B cell (primary cell): ENCODE results near the gene TMEM163. TPM values are rescaled to one million over a fixed set of nuclear protein-coding genes. Genes with fewer than 3 reads are reported as not detected.

Source experiments
- ATAC-seq: fragments of 200-7000 bp; cut with Tn5 transposase; one replicate; pipeline ENCODE4 v1.10.0; 2021; ENCODE audit warnings: low read depth, mild to moderate bottlenecking, moderate number of reproducible peaks, moderate library complexity
- CTCF ChIA-PET: fragments of 350-600 bp; sonication (Branson Sonifier 250); formaldehyde crosslinking; loops from one replicate; lab custom pipeline; 2021; ENCODE audit warnings: antibody characterized with exemption, inconsistent platforms; lab: Charles Lee
- POLR2A ChIA-PET: fragments of 350-600 bp; sonication (Branson Sonifier 250); formaldehyde crosslinking; loops from one replicate; lab custom pipeline; 2021; ENCODE audit warnings: antibody characterized with exemption; lab: Charles Lee
- DNase-seq: peaks from one replicate; pipeline ENCODE4 v3.0.0; 2013
- H2AFZ ChIP-seq: 2 replicates; pipeline ENCODE4 v1.6.1; 2012; ENCODE audit warnings: mild to moderate bottlenecking, low read depth, low read length; ENCODE audit not compliant: insufficient read depth, poor library complexity, severe bottlenecking
- H3K27ac ChIP-seq, 2 donors: 1 replicate in 1 of 2; 2 replicates in 1 of 2; pipeline ENCODE4 v1.5.1; 2012 to 2013; ENCODE audit warnings: low read length in 2 of 2, mild to moderate bottlenecking in 2 of 2, moderate library complexity in 1 of 2
- H3K27me3 ChIP-seq, 4 experiments: fragments of 200-600 bp in 1 of 4; sonication (generic) in 1 of 4; replicated peaks in 1 of 4; 1 replicate in 2 of 4; 2 replicates in 2 of 4; pipeline versions ENCODE4 v1.6.1 to v1.7.0; 2013 to 2016; ENCODE audit warnings: low read length in 3 of 4, mild to moderate bottlenecking in 2 of 4, mixed read lengths in 1 of 4, moderate library complexity in 1 of 4; ENCODE audit not compliant: insufficient read depth in 4 of 4, control insufficient read depth in 3 of 4; ENCODE audit errors: control extremely low read depth in 1 of 4
- H3K36me3 ChIP-seq, 2 experiments: replicated peaks in 1 of 2; 1 replicate in 1 of 2; 2 replicates in 1 of 2; pipeline versions ENCODE4 v1.6.1 to v1.7.1; 2013; ENCODE audit warnings: low read length in 1 of 2; ENCODE audit not compliant: insufficient read depth in 2 of 2, control insufficient read depth in 1 of 2; ENCODE audit errors: control extremely low read depth in 1 of 2, extremely low read depth in 1 of 2
- H3K4me1 ChIP-seq, 2 donors: fragments of 200-600 bp in 1 of 2; sonication (generic) in 1 of 2; 1 replicate in 1 of 2; 2 replicates in 1 of 2; pipeline versions ENCODE4 v1.5.1 to v1.6.1; 2013 to 2017; ENCODE audit warnings: low read length in 2 of 2; ENCODE audit not compliant: control insufficient read depth in 2 of 2, insufficient read depth in 2 of 2
- H3K4me2 ChIP-seq: replicated peaks from 2 replicates; pipeline ENCODE3; 2012; ENCODE audit warnings: mild to moderate bottlenecking, low read depth, low read length; ENCODE audit not compliant: poor library complexity, severe bottlenecking
- H3K4me3 ChIP-seq, 5 experiments: fragments of 200-600 bp in 1 of 5; sonication (generic) in 1 of 5; 1 replicate in 3 of 5; 2 replicates in 2 of 5; pipeline versions ENCODE4 v1.5.1 to v1.7.0; 2011 to 2016; ENCODE audit warnings: low read length in 4 of 5, mild to moderate bottlenecking in 4 of 5, low read depth in 2 of 5, control low read depth in 1 of 5, moderate library complexity in 1 of 5; ENCODE audit not compliant: insufficient read depth in 1 of 5; ENCODE audit errors: control extremely low read depth in 1 of 5, extremely low read depth in 1 of 5
- H3K79me2 ChIP-seq: fragments of 200-600 bp; sonication (generic); one replicate; pipeline ENCODE4 v1.6.0; 2016; ENCODE audit warnings: low read length; ENCODE audit not compliant: control insufficient read depth, insufficient read depth
- H3K9ac ChIP-seq: fragments of 200-600 bp; sonication (generic); 2 replicates; pipeline ENCODE4 v1.6.1; 2017; ENCODE audit warnings: mild to moderate bottlenecking, low read length, moderate library complexity
- H3K9me3 ChIP-seq, 3 donors: one replicate each; pipeline versions ENCODE4 v1.6.1 to v1.7.1; 2013; ENCODE audit warnings: low read length in 2 of 3; ENCODE audit not compliant: control insufficient read depth in 2 of 3, insufficient read depth in 1 of 3; ENCODE audit errors: control extremely low read depth in 1 of 3
- H4K20me1 ChIP-seq: 2 replicates; pipeline ENCODE4 v1.6.0; 2012; ENCODE audit warnings: mild to moderate bottlenecking, low read length; ENCODE audit not compliant: insufficient read depth, control insufficient read depth, poor library complexity, severe bottlenecking
- H3K27ac Mint-ChIP-seq: one replicate; pipeline ENCODE4 v1.8.0; 2021; ENCODE audit warnings: mixed read lengths
- H3K27me3 Mint-ChIP-seq: one replicate; pipeline ENCODE4 v1.8.0; 2021; ENCODE audit warnings: mixed read lengths
- H3K4me1 Mint-ChIP-seq: one replicate; pipeline ENCODE4 v1.8.0; 2021; ENCODE audit warnings: mixed read lengths
- H3K4me3 Mint-ChIP-seq: one replicate; pipeline ENCODE4 v1.8.0; 2021; ENCODE audit warnings: mixed read lengths
- H3K9me3 Mint-ChIP-seq: one replicate; pipeline ENCODE4 v1.8.0; 2022; ENCODE audit warnings: mixed read lengths; ENCODE audit not compliant: insufficient read depth
- CTCF ChIP-seq: fragments of 200-600 bp; IDR thresholded peaks from one replicate; pipeline ENCODE4 v1.8.0; 2022; ENCODE audit warnings: antibody characterized with exemption, mild to moderate bottlenecking
- EZH2 ChIP-seq: IDR thresholded peaks from 2 replicates; pipeline ENCODE4 v1.6.1; 2012; ENCODE audit warnings: borderline replicate concordance, low read depth, mild to moderate bottlenecking, moderate library complexity, low read length; ENCODE audit not compliant: insufficient read depth, poor library complexity, severe bottlenecking
- WGBS: methylation state at CpG from one replicate; pipeline ENCODE4 v1.1.5; 2013; ENCODE audit warnings: missing lambda C conversion rate; ENCODE audit not compliant: insufficient coverage; 5-methylcytosine and 5-hydroxymethylcytosine counted together
- intact Hi-C: fragments of 100-400 bp; cut with micrococcal nuclease; formaldehyde crosslinking; loops from one replicate; pipeline ENCODE4 v1.10.0; 2022
- polyA plus RNA-seq: library from polyadenylated mRNA; depleted of rRNA; stranded (reverse); fragments of >200 nt; gene quantifications from 2 replicates; pipeline ENCODE4 v1.2.3, GENCODE V29; 2012
- total RNA-seq, 2 donors: library from RNA; stranded (reverse); fragments of 120-200 nt in 1 of 2; gene quantifications; 1 replicate in 1 of 2; 2 replicates in 1 of 2; pipeline versions ENCODE4 v1.2.3 to v1.2.4, GENCODE V29; 2013 to 2022

The TMEM163 gene
- total and polyA plus RNA-seq, 2 donors (not counting 1 experiment from before 2014, with no cell fraction given): 2.6 to 5.6 TPM

- DNase-seq (no peak), ATAC-seq (no peak)
- H3K27me3 ChIP-seq: no peaks in the 10 kb centered on the region
- H3K4me2 ChIP-seq: no peak overlapping the region
- intact Hi-C loops: no loop called here
- TF ChIP-seq CTCF: no peak
- TF ChIP-seq EZH2: no peak
- Mint-ChIP-seq H3K27me3 (peaks cover 3% of the 10 kb centered on the region), H3K27ac (no peak overlapping the region), H3K4me3 (no peak overlapping the region), H3K9me3 (no peaks in the 10 kb centered on the region), H3K4me1 (peaks cover under 1% of the 10 kb centered on the region)
- H3K9me3 ChIP-seq: peaks cover 0 to 14% (median 3%) of the 10 kb centered on the region in 3 donors
- no peak overlapping the region for H3K4me3 ChIP-seq
- H2AFZ ChIP-seq: no peak overlapping the region
- H3K27ac ChIP-seq: no peak overlapping the region
- no peaks in the 10 kb centered on the region for H3K79me2 ChIP-seq
- ChIA-PET CTCF (interaction anchor here (1.7 kb wide), 1 partner anchor 19 kb away, joined by 6 read pairs; no protein-coding TSS in a partner anchor), POLR2A (interaction anchor here (0.6 kb wide), 1 partner anchor 184 kb away, joined by 4 read pairs; no protein-coding TSS in a partner anchor)
- peaks cover under 1 to 4% of the 10 kb centered on the region in 2 donors for H3K4me1 ChIP-seq
- WGBS: no CpG with 5 or more reads among the region's 1 CpG
- no peak overlapping the region for H3K9ac ChIP-seq
- no peaks in the 10 kb centered on the region for H3K36me3 ChIP-seq
- no peaks in the 10 kb centered on the region for H4K20me1 ChIP-seq
Measured at GRCh38 chr2:134764164-134764563, 45.4 kb upstream of the TMEM163 start.

GRCh38 chr2:134763164-134763710, 44.4 kb upstream of the TMEM163 start:
- Histone ChIP-seq H3K4me3 (no peak overlapping the region), H3K4me1 (peaks cover 8 to 12% of the 10 kb centered on the region in 2 donors), H3K79me2 (no peaks in the 10 kb centered on the region), H4K20me1 (no peaks in the 10 kb centered on the region), H3K36me3 (no peaks in the 10 kb centered on the region), H3K4me2 (no peak overlapping the region), H3K9me3 (peaks cover 0 to 14% (median 3%) of the 10 kb centered on the region in 3 donors), H3K27ac (no peak overlapping the region), H3K27me3 (no peaks in the 10 kb centered on the region), H3K9ac (no peak overlapping the region), H2AFZ (no peak overlapping the region)
- H3K4me1 Mint-ChIP-seq: peaks cover 9% of the 10 kb centered on the region
- ChIA-PET CTCF (interaction anchor here (1.7 kb wide), 1 partner anchor 20 kb away, joined by 6 read pairs; no protein-coding TSS in a partner anchor), POLR2A (no interaction called here)
- ATAC-seq: no peak
- H3K9me3 Mint-ChIP-seq: no peaks in the 10 kb centered on the region
- TF ChIP-seq EZH2 (no peak), CTCF (no peak)
- 78% methylated on average over 4 of the region's 4 CpGs for WGBS
- peaks cover 3% of the 10 kb centered on the region for H3K27me3 Mint-ChIP-seq
- no peak overlapping the region for H3K4me3 Mint-ChIP-seq
- no peak overlapping the region for H3K27ac Mint-ChIP-seq
- intact Hi-C loops: no loop called here
- DNase-seq: no peak
